Neural cell (in vitro differentiated cells): Measurements from ENCODE around the gene ACIN1. TPM values are rescaled to one million over a fixed set of nuclear protein-coding genes. Genes with fewer than 3 reads are reported as not detected.
"Not testable (repeated sequence)": the region's sequence is repeated elsewhere in the genome, so short reads cannot be mapped to it uniquely, and the experiment has no call there.

Experiments
- H2AFZ ChIP-seq: fragments of 200-600, 300-800 bp; sonication (generic), shearing (Covaris generic); 2 replicates; pipeline ENCODE4 v1.6.0; 2014; ENCODE audit warnings: low read depth, mild to moderate bottlenecking, antibody characterized with exemption, low read length, moderate library complexity
- H3F3A ChIP-seq: fragments of 200-600 bp; shearing (Covaris generic); 2 replicates; pipeline ENCODE4 v1.6.1; 2016; ENCODE audit warnings: mild to moderate bottlenecking, moderate library complexity, mixed read lengths, antibody characterized with exemption, low read length; ENCODE audit not compliant: insufficient read depth, poor library complexity, severe bottlenecking
- H3K27ac ChIP-seq: fragments of 200-600, 300-800 bp; sonication (generic), shearing (Covaris generic); 2 replicates; pipeline ENCODE4 v1.5.1; 2014; ENCODE audit warnings: mild to moderate bottlenecking, low read length, moderate library complexity
- H3K27me3 ChIP-seq: fragments of 300-800, 200-600 bp; sonication (generic), shearing (Covaris generic); 2 replicates; pipeline ENCODE4 v1.6.0; 2014; ENCODE audit warnings: mild to moderate bottlenecking, low read depth, low read length, moderate library complexity; ENCODE audit not compliant: insufficient read depth
- H3K36me3 ChIP-seq: fragments of 300-800, 200-600 bp; sonication (generic), shearing (Covaris generic); 2 replicates; pipeline ENCODE4 v1.5.1; 2014; ENCODE audit warnings: mild to moderate bottlenecking, antibody characterized with exemption, low read length, moderate library complexity; ENCODE audit not compliant: insufficient read depth
- H3K4me2 ChIP-seq: fragments of 300-800, 200-600 bp; sonication (generic), shearing (Covaris generic); 2 replicates; pipeline ENCODE4 v1.6.0; 2014; ENCODE audit warnings: mild to moderate bottlenecking, low read length
- H3K4me3 ChIP-seq: fragments of 300-800, 200-600 bp; sonication (generic), shearing (Covaris generic); 2 replicates; pipeline ENCODE4 v1.5.1; 2014; ENCODE audit warnings: mild to moderate bottlenecking, low read length, moderate library complexity
- H3K79me2 ChIP-seq: fragments of 200-600 bp; shearing (Covaris generic); replicated peaks from 2 replicates; pipeline ENCODE4 v1.6.0; 2014; ENCODE audit warnings: mild to moderate bottlenecking, low read length, moderate library complexity; ENCODE audit not compliant: insufficient read depth
- H3K9ac ChIP-seq: fragments of 300-800, 200-600 bp; sonication (generic), shearing (Covaris generic); 2 replicates; pipeline ENCODE4 v1.6.1; 2016; ENCODE audit warnings: mild to moderate bottlenecking, low read length, mixed read lengths
- H3K9me2 ChIP-seq: fragments of 200-600 bp; shearing (Covaris generic); 2 replicates; pipeline ENCODE4 v1.6.1; 2016; ENCODE audit warnings: mild to moderate bottlenecking, low read length, mixed read lengths; ENCODE audit not compliant: insufficient read depth
- H3K9me3 ChIP-seq: fragments of 200-600, 300-800 bp; sonication (generic), shearing (Covaris generic); 2 replicates; pipeline ENCODE4 v1.6.1; 2016; ENCODE audit warnings: mild to moderate bottlenecking, mixed run types, low read length, moderate library complexity, mixed read lengths
- H4K20me1 ChIP-seq: fragments of 200-600 bp; shearing (Covaris generic); 2 replicates; pipeline ENCODE4 v1.6.1; 2016; ENCODE audit warnings: mild to moderate bottlenecking, mixed run types; ENCODE audit not compliant: insufficient read depth
- EP300 ChIP-seq: fragments of 450-650 bp; conservative IDR thresholded peaks from 2 replicates; pipeline ENCODE4 v1.6.1; 2014; ENCODE audit warnings: antibody characterized with exemption, mild to moderate bottlenecking, moderate library complexity; ENCODE audit not compliant: poor library complexity, severe bottlenecking
- EZH2 ChIP-seq: fragments of 200-600, 300-800 bp; shearing (Covaris generic), sonication (generic); IDR thresholded peaks from 2 replicates; pipeline ENCODE4 v1.6.1; 2014; ENCODE audit warnings: antibody characterized with exemption, low read length, borderline replicate concordance, mild to moderate bottlenecking; ENCODE audit not compliant: insufficient read depth, poor library complexity, severe bottlenecking
- MXI1 ChIP-seq: fragments of 450-650 bp; conservative IDR thresholded peaks from 2 replicates; pipeline ENCODE4 v1.6.1; 2014; ENCODE audit warnings: antibody characterized with exemption, mild to moderate bottlenecking; ENCODE audit not compliant: poor library complexity, severe bottlenecking
- POLR2AphosphoS5 ChIP-seq: IDR thresholded peaks from 2 replicates; pipeline ENCODE4 v1.6.1; 2012
- RAD21 ChIP-seq: fragments of 450-650 bp; conservative IDR thresholded peaks from 2 replicates; pipeline ENCODE4 v1.6.1; 2014; ENCODE audit warnings: antibody characterized with exemption, mild to moderate bottlenecking, moderate library complexity
- REST ChIP-seq: IDR thresholded peaks from 2 replicates; pipeline ENCODE4 v1.6.1; 2012; ENCODE audit warnings: borderline replicate concordance
- SMC3 ChIP-seq: fragments of 450-650 bp; conservative IDR thresholded peaks from 2 replicates; pipeline ENCODE4 v1.6.1; 2014; ENCODE audit warnings: antibody characterized with exemption, mild to moderate bottlenecking, moderate library complexity; ENCODE audit not compliant: poor library complexity
- TAF1 ChIP-seq: IDR thresholded peaks from 2 replicates; pipeline ENCODE4 v1.6.1; 2012; ENCODE audit warnings: low read depth
- polyA plus RNA-seq: library from polyadenylated mRNA; depleted of rRNA; stranded (reverse); fragments of >200 nt; gene quantifications from 2 replicates; pipeline ENCODE4 v1.2.3, GENCODE V29; 2014
- TF ChIP-seq, protein P1 (sequence below): fragments of 450-650 bp; IDR thresholded peaks from 2 replicates; pipeline ENCODE4 v1.5.1; 2014; ENCODE audit warnings: antibody characterized with exemption, mild to moderate bottlenecking, moderate library complexity; ENCODE audit not compliant: poor library complexity, severe bottlenecking

ACIN1 gene
- polyA plus RNA-seq, 1 donor from 2014 or later, result 143 TPM

GRCh38 chr14:23110579-23111365 lies 15.8 kb upstream of the ACIN1 start:
- H3K9ac ChIP-seq, result no peak overlapping the region
- no peak overlapping the region for H3K4me2 ChIP-seq
- TF ChIP-seq REST, result no peak
- TF ChIP-seq SMC3, result no peak
- no peak for TF ChIP-seq TAF1
- no peak for TF ChIP-seq EP300
- no peak for TF ChIP-seq MXI1
- no peak for TF ChIP-seq EZH2
- TF ChIP-seq POLR2AphosphoS5, result no peak
- TF ChIP-seq, protein P1, sequence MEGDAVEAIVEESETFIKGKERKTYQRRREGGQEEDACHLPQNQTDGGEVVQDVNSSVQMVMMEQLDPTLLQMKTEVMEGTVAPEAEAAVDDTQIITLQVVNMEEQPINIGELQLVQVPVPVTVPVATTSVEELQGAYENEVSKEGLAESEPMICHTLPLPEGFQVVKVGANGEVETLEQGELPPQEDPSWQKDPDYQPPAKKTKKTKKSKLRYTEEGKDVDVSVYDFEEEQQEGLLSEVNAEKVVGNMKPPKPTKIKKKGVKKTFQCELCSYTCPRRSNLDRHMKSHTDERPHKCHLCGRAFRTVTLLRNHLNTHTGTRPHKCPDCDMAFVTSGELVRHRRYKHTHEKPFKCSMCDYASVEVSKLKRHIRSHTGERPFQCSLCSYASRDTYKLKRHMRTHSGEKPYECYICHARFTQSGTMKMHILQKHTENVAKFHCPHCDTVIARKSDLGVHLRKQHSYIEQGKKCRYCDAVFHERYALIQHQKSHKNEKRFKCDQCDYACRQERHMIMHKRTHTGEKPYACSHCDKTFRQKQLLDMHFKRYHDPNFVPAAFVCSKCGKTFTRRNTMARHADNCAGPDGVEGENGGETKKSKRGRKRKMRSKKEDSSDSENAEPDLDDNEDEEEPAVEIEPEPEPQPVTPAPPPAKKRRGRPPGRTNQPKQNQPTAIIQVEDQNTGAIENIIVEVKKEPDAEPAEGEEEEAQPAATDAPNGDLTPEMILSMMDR, result no peak
- no peak for TF ChIP-seq RAD21

DNA sequence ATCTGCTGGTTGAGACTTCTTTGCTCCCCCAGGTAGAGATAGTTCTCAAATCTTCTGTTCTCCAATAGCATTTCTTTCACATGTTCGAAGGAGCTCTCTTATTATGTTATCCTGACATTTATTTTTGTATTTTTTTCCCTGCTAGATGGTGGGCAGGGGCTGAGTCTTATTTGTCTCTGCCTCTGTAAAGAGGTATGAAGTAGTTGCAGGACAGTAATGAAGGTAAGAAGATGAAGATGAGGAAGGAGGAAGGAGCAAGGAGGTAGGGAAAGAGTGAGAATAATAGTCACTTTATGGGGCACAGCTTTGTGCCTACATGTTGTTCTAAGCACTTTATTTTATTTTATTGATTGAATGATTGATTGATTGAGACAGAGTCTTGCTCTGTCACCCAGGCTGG lies 14.8 kb upstream of the ACIN1 start:
- no peaks in the 10 kb centered on the region for H3K27me3 ChIP-seq
- TF ChIP-seq, protein P1, result no peak
- TF ChIP-seq RAD21 (no peak), SMC3 (no peak), EP300 (no peak), TAF1 (no peak), REST (no peak), EZH2 (no peak), POLR2AphosphoS5 (no peak), MXI1 (no peak)

More at GRCh38 chr14:23110579-23111365, 15.8 kb upstream of the ACIN1 start:
- H3K4me3 ChIP-seq, result no peak overlapping the region
- no peaks in the 10 kb centered on the region for H4K20me1 ChIP-seq
- no peaks in the 10 kb centered on the region for H3K9me2 ChIP-seq
- H3K27me3 ChIP-seq, result no peaks in the 10 kb centered on the region
- H2AFZ ChIP-seq, result no peak overlapping the region
- no peaks in the 10 kb centered on the region for H3F3A ChIP-seq
- no peaks in the 10 kb centered on the region for H3K9me3 ChIP-seq
- H3K27ac ChIP-seq, result no peak overlapping the region
- H3K36me3 ChIP-seq, result no peaks in the 10 kb centered on the region
- H3K79me2 ChIP-seq, result no peaks in the 10 kb centered on the region

DNA sequence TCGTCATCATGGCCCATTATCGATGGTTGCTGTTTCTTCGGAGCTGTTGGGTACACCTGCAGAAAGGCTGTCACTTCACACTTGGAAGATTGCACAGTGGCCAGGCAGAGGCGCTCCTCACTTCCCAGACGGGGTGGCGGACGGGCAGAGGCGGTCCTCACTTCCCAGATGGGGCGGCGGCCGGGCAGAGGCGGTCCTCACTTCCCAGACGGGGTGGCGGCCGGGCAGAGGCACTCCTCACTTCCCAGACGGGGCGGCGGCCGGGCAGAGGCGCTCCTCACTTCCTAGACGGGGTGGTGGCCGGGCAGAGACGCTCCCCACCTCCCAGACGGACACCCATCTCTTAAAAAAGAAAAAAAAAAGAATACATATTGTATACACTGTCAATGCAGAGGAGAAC lies 13.2 kb upstream of the ACIN1 start:
- H3K27ac ChIP-seq, H2AFZ ChIP-seq, H3K4me3 ChIP-seq, H3K9me2 ChIP-seq, H3K4me2 ChIP-seq, H3K9me3 ChIP-seq, H3F3A ChIP-seq, H3K9ac ChIP-seq, H3K27me3 ChIP-seq, H3K36me3 ChIP-seq, H4K20me1 ChIP-seq, H3K79me2 ChIP-seq: not testable (repeated sequence)

More for the DNA sequence above, 14.8 kb upstream of the ACIN1 start:
- Histone ChIP-seq H3K4me3 (no peak overlapping the region), H3F3A (no peaks in the 10 kb centered on the region), H3K27ac (no peak overlapping the region), H3K9ac (no peak overlapping the region), H3K36me3 (no peaks in the 10 kb centered on the region), H3K9me2 (no peaks in the 10 kb centered on the region), H2AFZ (no peak overlapping the region), H3K79me2 (no peaks in the 10 kb centered on the region), H3K4me2 (no peak overlapping the region), H3K9me3 (no peaks in the 10 kb centered on the region), H4K20me1 (no peaks in the 10 kb centered on the region)
